Cerebellar nuclear complex (tissue), 1 donor: ENCODE results near the gene NOP9.
"Not testable (repeated sequence)": the region's sequence is repeated elsewhere in the genome, so short reads cannot be mapped to it uniquely, and the experiment has no call there.

Source experiments
- DNase-seq, 2 experiments: peaks; one replicate each; lab custom pipeline; 2025; lab: John Stamatoyannopoulos, UW

The NOP9 gene

DNA sequence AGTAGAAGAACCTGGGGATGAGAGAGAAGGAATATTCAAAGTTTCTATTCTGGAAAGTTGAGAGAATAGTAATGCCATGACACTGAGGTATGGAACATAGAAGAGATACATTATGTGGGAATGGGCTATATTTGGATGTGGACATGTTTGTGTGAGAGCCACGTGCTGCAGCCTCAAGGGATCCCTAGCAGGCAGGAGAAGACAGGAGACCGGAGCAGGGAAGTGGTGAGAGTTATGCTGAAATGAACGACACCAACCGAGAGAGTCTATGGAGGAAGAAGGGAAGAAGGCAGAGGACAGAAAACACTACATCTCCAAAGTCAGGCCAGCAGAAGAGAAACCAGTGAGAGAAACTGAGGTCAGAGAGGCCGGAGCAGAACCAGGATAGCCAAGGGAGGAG lies 50.1 kb downstream of the NOP9 start:
- no peak for DNase-seq

DNA sequence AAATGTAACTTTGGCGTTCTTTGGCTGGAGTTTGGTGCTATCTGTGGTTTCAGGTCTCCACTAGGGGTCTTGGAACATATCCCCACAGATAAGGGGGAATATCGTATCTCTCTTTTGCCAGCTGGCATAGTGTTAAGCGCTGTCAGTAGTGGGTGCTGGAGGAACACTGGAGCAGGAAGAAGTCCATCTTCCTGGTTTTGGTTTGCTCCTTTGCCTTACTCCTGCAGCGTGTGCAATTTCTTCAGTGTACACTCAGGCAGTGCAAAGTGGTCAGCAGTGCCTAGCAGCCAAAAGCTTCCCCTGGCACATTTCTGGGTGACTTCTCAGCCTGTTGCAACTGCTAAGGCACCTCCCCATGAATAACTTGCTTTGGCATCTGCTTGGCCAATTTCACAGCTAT lies 51.9 kb downstream of the NOP9 start:
- no peak for DNase-seq

- DNase-seq, result no peak
These were observed 54.2 kb downstream of the NOP9 start for GRCh38 chr14:24353559-24354481.

- DNase-seq, result not testable (repeated sequence)
These were observed 54.8 kb downstream of the NOP9 start for GRCh38 chr14:24354482-24354825.

DNA sequence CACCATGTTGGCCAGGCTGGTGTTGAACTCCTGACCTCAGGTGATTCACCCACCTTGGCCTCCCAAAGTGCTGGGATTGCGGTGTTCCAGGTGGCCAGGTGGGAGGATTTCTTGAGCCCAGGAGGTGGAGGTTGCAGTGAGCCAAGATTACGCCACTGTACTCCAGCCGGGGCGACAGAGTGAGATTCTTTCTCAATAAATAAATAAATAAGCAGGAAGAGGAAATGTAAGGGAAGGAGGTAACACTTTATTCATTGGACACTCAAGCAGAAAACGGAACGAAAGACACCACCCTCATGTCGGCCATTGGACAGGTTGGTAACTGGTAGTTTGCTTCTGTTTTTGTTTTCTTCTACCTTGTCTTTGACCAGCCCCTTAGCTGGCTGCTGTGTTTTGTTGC lies 55.4 kb downstream of the NOP9 start:
- no peak for DNase-seq

DNA sequence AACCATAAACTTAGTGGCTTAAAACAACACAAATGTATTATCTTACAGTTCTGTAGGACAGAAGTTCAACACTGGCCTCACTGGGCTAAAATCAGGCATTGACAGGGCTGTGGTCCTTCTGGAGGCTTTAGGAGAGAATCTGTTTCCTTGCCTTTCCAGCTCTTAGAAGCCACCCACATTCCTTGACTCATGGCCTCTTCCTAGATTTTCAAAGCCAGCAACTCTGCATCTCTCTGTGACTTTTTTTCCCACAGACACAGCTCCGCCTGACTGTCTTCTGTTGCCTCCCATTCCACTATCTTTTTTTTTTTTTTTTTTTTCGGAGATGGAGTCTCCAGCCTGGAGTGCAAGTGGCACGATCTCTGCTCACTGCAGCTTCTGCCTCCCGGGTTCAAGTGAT lies 56.6 kb downstream of the NOP9 start:
- DNase-seq, result no peak
